NCI-H128 (cell line): ENCODE results near the gene ZNF446.
"Not testable (repeated sequence)": the region's sequence is repeated elsewhere in the genome, so short reads cannot be mapped to it uniquely, and the experiment has no call there.

Experiments used
- DNase-seq: peaks from one replicate; lab custom pipeline; 2025; ENCODE audit not compliant: unreplicated experiment; lab: John Stamatoyannopoulos, UW

ZNF446 gene

DNA sequence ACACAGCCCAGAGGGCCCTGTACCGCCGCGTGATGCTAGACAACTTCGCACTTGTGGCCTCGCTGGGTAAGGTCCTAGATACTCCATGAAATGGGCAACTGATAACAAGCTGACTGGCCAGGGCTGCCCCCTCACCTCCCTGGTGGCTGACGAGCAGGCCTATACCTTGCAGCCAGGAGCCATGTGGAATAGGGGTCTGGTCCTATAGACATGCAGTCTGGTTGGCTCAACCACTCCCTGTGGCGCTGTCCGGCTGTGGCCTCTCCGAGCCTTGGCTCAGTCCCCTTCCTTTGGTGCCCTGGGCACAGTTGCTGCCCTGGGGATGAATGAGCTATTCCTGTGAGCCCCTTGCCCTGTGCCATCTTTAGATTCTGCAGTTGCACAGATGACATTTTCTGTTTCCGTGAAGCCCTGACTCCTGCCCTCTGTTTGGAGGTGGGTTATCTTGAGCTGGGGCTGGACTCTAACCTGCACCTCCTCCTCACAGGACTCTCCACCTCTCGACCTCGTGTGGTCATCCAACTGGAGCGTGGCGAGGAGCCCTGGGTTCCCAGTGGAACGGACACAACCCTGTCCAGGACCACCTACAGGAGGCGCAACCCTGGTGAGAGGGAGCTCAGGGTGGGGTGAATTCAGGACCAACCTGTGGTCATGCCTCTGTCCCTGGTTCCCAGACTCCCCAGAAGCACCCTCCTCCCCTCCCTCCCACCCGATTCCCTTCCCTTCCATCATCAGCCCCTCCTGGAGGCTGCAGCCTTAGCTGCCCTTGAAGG lies 6.7 kb upstream of the ZNF446 start:
- no peak for DNase-seq

DNA sequence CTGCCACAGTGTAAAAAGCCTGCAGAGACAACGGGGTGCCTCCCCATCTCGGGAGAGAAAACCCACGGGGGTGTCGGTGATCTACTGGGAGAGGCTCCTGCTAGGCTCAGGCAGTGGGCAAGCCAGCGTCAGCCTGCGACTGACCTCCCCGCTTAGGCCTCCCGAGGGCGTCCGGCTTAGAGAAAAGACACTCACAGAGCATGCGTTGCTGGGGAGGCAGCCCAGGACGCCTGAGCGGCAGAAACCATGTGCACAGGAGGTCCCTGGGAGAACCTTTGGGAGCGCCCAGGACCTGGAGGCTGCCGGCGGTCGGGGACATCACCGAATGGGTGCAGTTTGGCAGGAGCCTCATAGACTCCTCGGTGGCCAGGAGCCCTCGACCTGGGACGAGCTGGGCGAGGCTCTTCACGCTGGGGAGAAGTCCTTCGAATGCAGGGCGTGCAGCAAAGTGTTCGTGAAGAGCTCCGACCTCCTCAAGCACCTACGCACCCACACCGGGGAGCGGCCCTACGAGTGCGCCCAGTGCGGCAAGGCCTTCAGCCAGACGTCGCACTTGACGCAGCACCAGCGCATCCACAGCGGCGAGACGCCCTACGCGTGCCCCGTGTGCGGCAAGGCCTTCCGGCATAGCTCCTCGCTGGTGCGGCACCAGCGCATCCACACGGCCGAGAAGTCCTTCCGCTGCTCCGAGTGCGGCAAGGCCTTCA lies 5.2 kb upstream of the ZNF446 start:
- not testable (repeated sequence) for DNase-seq

- DNase-seq = no peak
Observed at GRCh38 chr19:58471736-58472135, 4.4 kb upstream of the ZNF446 start.

- DNase-seq = no peak
Observed at GRCh38 chr19:58473775-58474174, 2.4 kb upstream of the ZNF446 start.

GRCh38 chr19:58474291-58474996 lies 1.7 kb upstream of the ZNF446 start:
- no peak for DNase-seq

DNA sequence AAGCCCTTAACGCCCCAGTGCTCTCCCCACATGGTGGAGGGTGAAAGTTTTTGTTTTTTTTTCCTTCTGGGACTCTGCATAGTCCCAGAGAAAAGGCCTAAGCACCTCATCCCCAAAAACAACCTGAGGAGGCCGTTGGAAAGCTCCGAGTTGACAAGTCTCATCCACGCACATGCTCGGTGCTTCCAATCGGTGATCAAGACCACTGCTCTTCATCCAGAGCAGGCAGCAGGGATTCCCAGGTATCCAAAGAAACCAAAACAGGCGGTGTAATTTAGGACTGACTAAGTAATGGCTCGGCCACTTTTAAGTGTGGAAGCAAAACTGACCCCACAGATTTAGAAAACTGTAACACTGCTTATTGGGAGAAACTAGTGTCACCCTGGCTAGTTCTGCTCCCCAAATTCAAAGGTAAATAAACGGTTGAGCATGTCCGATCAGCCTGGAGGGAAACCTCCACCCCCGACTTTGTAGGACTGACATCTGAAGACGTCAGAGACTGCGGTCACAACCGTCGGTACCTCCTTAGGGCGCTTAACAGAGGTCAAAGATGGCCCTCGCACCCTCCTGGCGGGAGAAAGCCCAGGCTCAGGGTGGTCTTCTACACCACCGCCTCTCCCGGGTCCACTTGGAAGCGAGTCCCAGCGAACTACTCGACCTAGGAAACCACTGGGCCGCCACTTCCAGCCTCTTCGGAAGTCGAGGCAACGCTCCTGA lies 997 bp upstream of the ZNF446 start:
- no peak for DNase-seq

DNA sequence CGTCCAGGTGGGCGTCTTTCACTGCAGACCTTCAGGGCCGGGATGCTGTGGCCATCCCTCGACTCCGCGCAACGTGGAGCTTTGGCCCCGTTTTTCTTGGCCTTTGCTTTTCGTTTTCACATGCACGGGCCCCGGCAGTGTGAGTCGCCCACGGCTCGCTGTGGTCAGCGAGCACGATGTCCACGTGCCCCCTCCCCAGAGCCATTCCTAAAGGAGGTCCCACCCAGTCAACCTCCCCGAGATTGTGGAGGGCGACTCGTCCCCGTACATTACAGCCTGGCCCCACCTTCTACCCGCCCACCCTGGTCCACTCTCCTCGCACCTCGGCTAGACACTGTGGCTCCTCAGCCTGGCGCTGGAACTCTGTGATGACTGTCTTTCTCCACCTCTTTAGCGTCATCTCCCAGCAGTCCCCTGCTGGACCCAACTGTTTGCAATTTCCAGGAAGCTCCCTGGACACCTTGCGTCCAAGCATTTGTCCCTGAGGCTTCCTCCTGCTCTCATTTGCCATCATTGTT lies 405 bp downstream of the ZNF446 start:
- no peak for DNase-seq

DNA sequence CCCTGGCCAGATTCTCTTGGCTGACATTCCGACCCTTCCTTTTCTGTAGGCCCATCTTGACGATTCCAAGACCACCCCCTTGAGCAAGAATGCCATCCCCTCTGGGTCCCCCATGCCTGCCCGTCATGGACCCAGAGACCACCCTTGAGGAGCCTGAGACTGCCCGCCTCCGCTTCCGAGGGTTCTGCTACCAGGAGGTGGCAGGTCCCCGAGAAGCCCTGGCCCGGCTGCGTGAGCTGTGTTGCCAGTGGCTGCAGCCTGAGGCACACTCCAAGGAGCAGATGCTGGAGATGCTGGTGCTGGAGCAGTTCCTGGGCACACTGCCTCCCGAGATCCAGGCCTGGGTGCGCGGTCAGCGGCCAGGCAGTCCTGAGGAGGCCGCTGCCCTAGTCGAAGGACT lies 978 bp downstream of the ZNF446 start:
- DNase-seq = no peak

GRCh38 chr19:58477871-58478270 lies 1.7 kb downstream of the ZNF446 start:
- no peak for DNase-seq

DNA sequence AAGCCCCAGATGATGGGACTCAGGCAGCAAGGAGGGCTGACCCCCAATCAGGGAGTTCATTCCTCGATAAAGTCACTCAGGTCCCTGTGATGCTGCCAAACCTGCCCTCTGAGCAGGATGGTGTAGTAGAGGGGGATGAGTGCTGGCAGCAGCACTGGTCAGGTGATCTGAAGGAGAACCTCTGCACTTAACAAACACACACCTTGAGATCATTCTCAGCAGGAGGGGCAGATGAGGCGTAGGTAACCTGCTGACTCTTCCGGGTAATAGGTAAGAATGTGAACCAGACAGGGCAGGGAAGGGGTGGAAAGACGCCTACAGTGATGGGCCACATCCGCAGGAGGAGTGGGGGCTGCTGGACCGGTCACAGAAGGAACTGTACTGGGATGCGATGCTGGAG lies 3.2 kb downstream of the ZNF446 start:
- DNase-seq = no peak

GRCh38 chr19:58479736-58480480 lies 3.8 kb downstream of the ZNF446 start:
- no peak for DNase-seq

DNA sequence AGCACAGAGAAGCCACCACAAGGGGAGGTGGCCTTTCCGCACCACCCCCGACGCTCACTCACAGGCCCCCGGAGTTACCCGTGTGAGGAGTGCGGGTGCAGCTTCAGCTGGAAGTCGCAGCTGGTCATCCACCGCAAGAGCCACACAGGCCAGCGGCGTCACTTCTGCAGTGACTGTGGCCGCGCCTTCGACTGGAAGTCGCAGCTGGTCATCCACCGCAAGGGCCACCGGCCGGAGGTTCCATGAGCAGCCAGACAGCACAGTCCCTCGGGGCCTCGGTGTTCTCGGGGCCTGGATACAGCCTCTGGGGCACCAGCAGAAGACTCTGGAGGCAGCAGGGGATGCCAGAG lies 4.3 kb downstream of the ZNF446 start:
- DNase-seq = no peak

DNA sequence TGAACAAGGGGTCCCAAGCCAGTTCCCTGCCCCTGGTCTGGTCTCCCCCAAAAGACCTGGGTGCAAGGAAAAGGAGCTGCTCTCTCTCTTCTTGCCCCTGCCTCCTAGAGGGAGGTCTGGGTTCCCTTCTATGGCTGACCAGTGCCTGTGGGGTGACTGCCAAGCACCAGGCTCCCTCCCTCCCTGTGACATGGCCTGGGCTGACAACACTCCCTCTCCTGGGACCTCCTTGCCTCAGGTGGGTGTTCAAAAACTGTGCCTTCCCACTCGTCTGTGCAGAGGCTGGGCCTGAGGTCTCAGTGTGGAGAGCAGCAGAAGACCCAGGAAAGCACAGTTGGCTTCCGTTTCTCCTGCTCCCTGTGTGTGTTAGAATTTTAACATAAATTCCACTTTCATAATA lies 4.7 kb downstream of the ZNF446 start:
- no peak for DNase-seq

- no peak for DNase-seq
Observed at GRCh38 chr19:58482372-58482771, 6.2 kb downstream of the ZNF446 start.

- no peak for DNase-seq
Observed at GRCh38 chr19:58483776-58484175, 7.6 kb downstream of the ZNF446 start.

DNA sequence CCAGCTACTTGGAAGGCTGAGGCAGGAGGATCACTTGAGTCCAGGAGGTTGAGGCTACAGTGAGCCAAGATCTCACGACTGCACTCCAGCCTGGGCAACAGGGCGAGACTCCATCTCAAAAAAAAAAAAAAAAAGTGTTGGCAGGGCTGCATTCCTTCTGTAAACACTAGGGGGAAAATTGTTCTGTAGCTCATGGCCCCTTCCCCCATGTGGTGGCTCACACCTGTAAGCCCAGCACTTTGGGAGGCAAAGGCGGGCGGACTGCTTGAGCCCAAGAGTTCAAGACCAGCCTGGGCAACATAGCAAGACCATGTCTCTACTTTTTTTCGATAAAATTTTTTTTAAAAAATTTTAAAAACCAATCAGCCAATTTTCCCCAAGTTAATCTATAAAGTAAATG lies 8.2 kb downstream of the ZNF446 start:
- DNase-seq = not testable (repeated sequence)

- DNase-seq = no peak
Observed at GRCh38 chr19:58491393-58491792, 15.2 kb downstream of the ZNF446 start.

DNA sequence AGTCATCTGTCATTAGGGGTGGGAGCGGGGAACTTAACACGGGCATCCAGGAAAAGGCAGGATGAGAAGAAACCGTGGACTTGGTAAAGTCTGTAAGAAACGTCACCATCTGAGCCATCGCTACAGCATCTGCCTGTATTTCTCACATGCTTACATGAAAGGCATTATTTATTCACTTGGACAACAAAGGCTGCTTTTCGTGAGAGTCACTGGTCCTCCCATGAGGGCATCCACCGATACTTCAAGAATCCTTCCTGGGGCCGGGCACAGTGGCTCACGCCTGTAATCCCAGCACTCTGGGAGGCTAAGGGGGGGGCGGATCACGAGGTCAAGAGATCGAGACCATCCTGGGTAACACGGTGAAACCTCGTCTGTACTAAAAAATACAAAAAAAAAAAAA lies 16.1 kb downstream of the ZNF446 start:
- DNase-seq = no peak

DNA sequence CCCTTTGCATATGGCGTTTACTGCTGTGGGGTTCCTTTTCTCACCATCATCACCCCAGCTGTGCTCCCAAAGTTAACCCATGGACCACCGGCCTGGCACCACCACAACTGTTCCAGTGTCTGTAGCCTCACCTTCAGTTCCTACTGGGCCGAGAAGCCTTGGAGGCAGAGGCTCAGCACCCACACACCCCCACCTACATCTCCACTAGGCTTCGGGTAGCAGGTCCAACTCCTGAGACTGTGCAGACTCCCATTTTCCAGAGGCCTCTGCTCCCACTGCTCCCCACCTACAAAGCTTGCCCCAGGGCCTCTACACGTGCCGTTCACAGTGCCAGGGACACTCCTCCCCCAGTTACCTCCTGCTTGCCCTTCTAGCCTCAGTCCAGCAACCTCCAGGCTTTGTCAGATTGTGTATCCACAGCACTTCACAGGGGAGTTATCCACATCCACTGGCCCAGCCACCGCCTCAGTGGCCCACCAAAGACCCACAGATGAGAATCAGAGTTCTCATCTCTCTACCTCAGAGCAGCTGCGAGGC lies 21.6 kb downstream of the ZNF446 start:
- DNase-seq = no peak

DNA sequence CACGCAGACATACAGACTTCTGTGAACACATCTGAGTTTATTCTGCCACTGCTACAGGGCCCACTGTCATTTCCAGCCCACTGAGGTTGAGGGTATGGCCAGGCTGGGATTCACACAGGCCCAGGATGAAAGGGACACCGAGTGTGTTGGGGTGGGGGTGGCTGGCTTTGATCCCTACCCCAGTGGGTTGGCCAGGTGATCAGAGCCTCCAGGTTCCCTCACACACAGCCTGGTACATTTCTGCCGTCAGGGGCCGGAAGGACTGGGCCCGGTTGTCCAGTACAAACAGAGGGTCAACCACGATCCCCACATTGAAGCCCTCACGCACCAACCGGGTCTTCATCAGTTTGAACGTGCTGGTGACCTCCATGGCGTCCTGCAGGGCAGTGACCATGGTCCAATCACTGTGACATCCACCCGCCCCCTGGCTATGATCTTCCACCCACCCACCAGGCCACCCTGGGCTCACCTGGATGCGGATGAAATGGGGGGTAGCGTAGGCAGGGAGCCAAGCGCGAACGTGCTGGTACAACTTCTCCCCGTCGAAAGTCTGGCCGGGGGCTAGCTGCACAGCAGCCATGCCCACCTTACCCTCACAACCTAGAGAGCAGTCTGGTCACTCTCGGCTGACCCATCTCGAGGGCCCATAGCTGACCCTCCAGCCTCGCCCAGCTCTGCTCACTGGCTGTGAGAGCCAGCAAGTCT lies 22.3 kb downstream of the ZNF446 start:
- DNase-seq = no peak
